ENCODE data around the gene CBFB.
"Not testable (repeated sequence)": the region's sequence is repeated elsewhere in the genome, so short reads cannot be mapped to it uniquely, and the experiment has no call there.

The CBFB gene

GRCh38 chr16:67026570-67026969, 2.4 kb upstream of the CBFB start:
- Mint-ChIP-seq H3K4me1 (peaks cover 38% of the 10 kb centered on the region), H3K27ac (no peak overlapping the region), H3K9me3 (no peaks in the 10 kb centered on the region), H3K4me3 (no peak overlapping the region), H3K27me3 (no peaks in the 10 kb centered on the region)
- DNase-seq (no peak), ATAC-seq (no peak)

- H3K27me3 Mint-ChIP-seq: no peaks in the 10 kb centered on the region
- H3K4me3 Mint-ChIP-seq: peak overlapping the region; percentile 5 to 33
These were observed 1.9 kb upstream of the CBFB start for GRCh38 chr16:67027046-67027445.

GRCh38 chr16:67028167-67028695, 718 bp upstream of the CBFB start:
- Mint-ChIP-seq H3K4me3 (peak overlapping the region; percentile 85 to 86), H3K4me1 (peaks cover 49% of the 10 kb centered on the region), H3K9me3 (no peaks in the 10 kb centered on the region), H3K27me3 (no peaks in the 10 kb centered on the region), H3K27ac (peak overlapping the region; percentile 86 to 91)
- ATAC-seq (no peak), DNase-seq (no peak)

More at GRCh38 chr16:67027046-67027445, 1.9 kb upstream of the CBFB start:
- DNase-seq (no peak), ATAC-seq (no peak)
- peak overlapping the region in 1 of 2 donors; percentile 28 for H3K27ac Mint-ChIP-seq
- no peaks in the 10 kb centered on the region for H3K9me3 Mint-ChIP-seq
- peaks cover 42% of the 10 kb centered on the region for H3K4me1 Mint-ChIP-seq

- DNase-seq: peak; percentile 60 to 64
- Mint-ChIP-seq H3K4me1 (peaks cover 57% of the 10 kb centered on the region), H3K4me3 (peak overlapping the region; percentile 86 to 92), H3K27me3 (no peaks in the 10 kb centered on the region), H3K27ac (peak overlapping the region in 1 of 2 donors; percentile 78), H3K9me3 (no peaks in the 10 kb centered on the region)
- ATAC-seq: peak; percentile 44
These were observed 526 bp downstream of the CBFB start for GRCh38 chr16:67029254-67030096.

GRCh38 chr16:67030221-67030962, 1.4 kb downstream of the CBFB start:
- H3K4me3 Mint-ChIP-seq: peak overlapping the region; percentile 86 to 92
- H3K9me3 Mint-ChIP-seq: no peaks in the 10 kb centered on the region
- peak overlapping the region; percentile 27 to 78 for H3K27ac Mint-ChIP-seq
- peaks cover 57% of the 10 kb centered on the region for H3K4me1 Mint-ChIP-seq
- no peaks in the 10 kb centered on the region for H3K27me3 Mint-ChIP-seq
- ATAC-seq: no peak
- DNase-seq: no peak

GRCh38 chr16:67034487-67034886, 5.5 kb downstream of the CBFB start:
- Mint-ChIP-seq H3K27ac (no peak overlapping the region), H3K4me3 (peak overlapping the region in 1 of 2 donors; percentile 7), H3K4me1 (peaks cover 52% of the 10 kb centered on the region), H3K27me3 (no peaks in the 10 kb centered on the region), H3K9me3 (no peaks in the 10 kb centered on the region)
- DNase-seq (no peak), ATAC-seq (no peak)

- Mint-ChIP-seq H3K27ac (no peak overlapping the region), H3K4me1 (peaks cover 55% of the 10 kb centered on the region), H3K4me3 (no peak overlapping the region), H3K27me3 (no peaks in the 10 kb centered on the region), H3K9me3 (no peaks in the 10 kb centered on the region)
- ATAC-seq (no peak), DNase-seq (no peak)
These were observed 6.4 kb downstream of the CBFB start for GRCh38 chr16:67035364-67035763.

GRCh38 chr16:67036323-67036741, 7.4 kb downstream of the CBFB start:
- peaks cover 57% of the 10 kb centered on the region for H3K4me1 Mint-ChIP-seq
- no peak overlapping the region for H3K4me3 Mint-ChIP-seq
- no peaks in the 10 kb centered on the region for H3K27me3 Mint-ChIP-seq
- H3K9me3 Mint-ChIP-seq: no peaks in the 10 kb centered on the region
- ATAC-seq (no peak), DNase-seq (no peak)
- H3K27ac Mint-ChIP-seq: no peak overlapping the region

GRCh38 chr16:67039260-67040020, 10.5 kb downstream of the CBFB start:
- Mint-ChIP-seq H3K27me3 (no peaks in the 10 kb centered on the region), H3K4me3 (no peak overlapping the region), H3K27ac (no peak overlapping the region), H3K4me1 (peaks cover 31% of the 10 kb centered on the region), H3K9me3 (no peaks in the 10 kb centered on the region)
- ATAC-seq: peak; percentile 55
- no peak for DNase-seq

GRCh38 chr16:67040166-67040565, 11.2 kb downstream of the CBFB start:
- H3K27me3 Mint-ChIP-seq: no peaks in the 10 kb centered on the region
- no peak for ATAC-seq
- H3K27ac Mint-ChIP-seq: no peak overlapping the region
- H3K4me1 Mint-ChIP-seq: peaks cover 24% of the 10 kb centered on the region
- no peak overlapping the region for H3K4me3 Mint-ChIP-seq
- DNase-seq: no peak
- H3K9me3 Mint-ChIP-seq: no peaks in the 10 kb centered on the region

GRCh38 chr16:67040906-67041305, 12.0 kb downstream of the CBFB start:
- ATAC-seq (no peak), DNase-seq (no peak)
- Mint-ChIP-seq H3K4me3 (no peak overlapping the region), H3K27me3 (no peaks in the 10 kb centered on the region), H3K9me3 (no peaks in the 10 kb centered on the region), H3K27ac (no peak overlapping the region), H3K4me1 (peaks cover 21% of the 10 kb centered on the region)

GRCh38 chr16:67041520-67041919, 12.6 kb downstream of the CBFB start:
- H3K27me3 Mint-ChIP-seq, H3K4me3 Mint-ChIP-seq, ATAC-seq, DNase-seq, H3K27ac Mint-ChIP-seq, H3K9me3 Mint-ChIP-seq: not testable (repeated sequence)
- peaks cover 21% of the 10 kb centered on the region for H3K4me1 Mint-ChIP-seq

- Mint-ChIP-seq H3K27me3 (no peaks in the 10 kb centered on the region), H3K27ac (no peak overlapping the region), H3K9me3 (no peaks in the 10 kb centered on the region), H3K4me3 (no peak overlapping the region), H3K4me1 (peaks cover 21% of the 10 kb centered on the region)
- DNase-seq (no peak), ATAC-seq (no peak)
These were observed 14.5 kb downstream of the CBFB start for GRCh38 chr16:67043420-67043819.

GRCh38 chr16:67050796-67051195, 21.8 kb downstream of the CBFB start:
- Mint-ChIP-seq H3K27ac (no peak overlapping the region), H3K4me3 (no peak overlapping the region), H3K4me1 (peaks cover 36% of the 10 kb centered on the region), H3K9me3 (no peaks in the 10 kb centered on the region), H3K27me3 (no peaks in the 10 kb centered on the region)
- no peak for DNase-seq
- ATAC-seq: no peak

- H3K9me3 Mint-ChIP-seq: no peaks in the 10 kb centered on the region
- peak overlapping the region in 1 of 2 donors; percentile 60 for H3K27ac Mint-ChIP-seq
- H3K27me3 Mint-ChIP-seq: no peaks in the 10 kb centered on the region
- DNase-seq (no peak), ATAC-seq (peak; percentile 42)
- peaks cover 44% of the 10 kb centered on the region for H3K4me1 Mint-ChIP-seq
- peak overlapping the region; percentile 81 to 85 for H3K4me3 Mint-ChIP-seq
These were observed 23.4 kb downstream of the CBFB start for GRCh38 chr16:67052399-67052798.
